ENCODE results near the gene THAP2. TPM values are rescaled to one million over a fixed set of nuclear protein-coding genes. Genes with fewer than 3 reads are reported as not detected.

The THAP2 gene
- total and polyA plus RNA-seq, 7 experiments from 2014 or later = 4.9 to 21.7 (median 14.0) TPM

DNA sequence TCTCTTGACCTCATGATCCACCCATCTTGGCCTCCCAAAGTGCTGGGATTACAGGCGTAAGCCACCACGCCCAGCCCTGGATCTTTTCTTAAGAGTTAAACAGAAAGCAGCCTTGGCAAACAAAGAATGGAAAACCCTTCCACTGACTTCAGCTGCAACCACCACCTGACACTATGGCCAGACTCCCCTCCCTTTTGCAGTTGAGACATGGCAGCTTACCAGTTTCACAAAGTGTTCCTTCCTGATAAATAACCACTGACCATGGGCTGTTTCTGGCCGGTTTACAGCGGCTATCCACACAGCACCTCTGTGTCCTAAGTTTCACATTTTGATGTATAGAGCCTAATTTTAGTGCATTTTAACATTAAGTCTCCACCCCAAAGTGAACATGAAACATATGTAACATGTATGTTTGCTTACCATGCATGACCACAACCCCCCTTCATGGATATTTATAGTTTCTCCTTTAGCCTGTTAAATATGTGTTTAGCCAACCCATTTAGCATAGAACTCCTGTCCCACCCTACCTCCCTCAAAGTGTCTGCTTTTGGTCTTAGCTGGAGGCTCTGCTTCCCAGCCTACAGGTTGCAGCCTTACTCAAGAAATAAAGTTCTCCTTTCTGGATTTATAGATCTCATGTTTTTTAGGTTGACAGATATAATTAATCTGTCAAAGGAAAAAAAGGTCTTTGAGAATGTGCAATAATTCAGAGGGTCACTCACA lies 57.8 kb downstream of the THAP2 start:
- Mint-ChIP-seq H3K27ac (no peak overlapping the region), H3K4me1 (no peaks in the 10 kb centered on the region), H3K36me3 (no peaks in the 10 kb centered on the region), H3K4me3 (no peak overlapping the region), H3K27me3 (peaks cover 0 to 19% (median 7%) of the 10 kb centered on the region in 5 donors), H3K9me3 (peaks cover 0 to 6% (median 0%) of the 10 kb centered on the region in 11 donors)
- no peak for DNase-seq
- no peaks in the 10 kb centered on the region for H3K4me1 ChIP-seq (ENCODE audit: control insufficient read depth in 2 of 2, insufficient read depth in 2 of 2, low read length in 2 of 2)
- H3K36me3 ChIP-seq (ENCODE audit: control insufficient read depth in 2 of 3, insufficient read depth in 3 of 3, low read length in 3 of 3) = no peaks in the 10 kb centered on the region
- H3K27me3 ChIP-seq (ENCODE audit: control insufficient read depth in 2 of 2, insufficient read depth in 2 of 2, low read length in 2 of 2) = no peaks in the 10 kb centered on the region
- H3K27ac ChIP-seq (ENCODE audit: low read depth, low read length) = no peak overlapping the region
- intact Hi-C loops (cut with micrococcal nuclease) = no loop called here
- H3K9me3 ChIP-seq (ENCODE audit: control insufficient read depth in 2 of 3, low read length in 3 of 3) = no peaks in the 10 kb centered on the region
- ChIA-PET CTCF (interaction anchor here (0.9 kb wide), 1 partner anchor 25 kb away, joined by 4 read pairs; no protein-coding TSS in a partner anchor), POLR2A (no interaction called here)
- H3K4me3 ChIP-seq (ENCODE audit: low read length) = no peak overlapping the region
- no peak for ATAC-seq

DNA sequence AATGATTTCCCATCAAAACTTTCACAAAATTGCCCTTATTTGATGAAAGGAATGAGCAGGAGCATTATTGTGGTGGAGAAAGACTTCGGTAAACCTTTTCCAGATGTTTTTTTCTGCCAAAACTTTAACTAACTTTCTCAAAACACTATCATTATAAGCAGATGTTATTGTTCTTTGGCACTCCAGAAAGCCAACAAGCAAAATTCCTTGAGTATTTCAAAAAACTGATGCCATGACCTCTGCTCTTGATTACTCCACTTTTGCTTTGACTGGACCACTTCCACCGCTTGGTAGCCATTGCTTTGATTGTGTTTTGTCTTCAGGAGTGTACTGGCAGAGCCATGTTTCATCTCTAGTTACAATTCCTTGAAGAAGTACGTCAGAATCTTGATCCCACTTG lies 60.9 kb downstream of the THAP2 start:
- no peaks in the 10 kb centered on the region for H3K36me3 Mint-ChIP-seq
- Histone ChIP-seq H3K27me3 (ENCODE audit: control insufficient read depth in 2 of 2, insufficient read depth in 2 of 2, low read length in 2 of 2) (no peaks in the 10 kb centered on the region), H3K27ac (ENCODE audit: low read depth, low read length) (no peak overlapping the region), H3K4me3 (ENCODE audit: low read length) (no peak overlapping the region), H3K36me3 (ENCODE audit: control insufficient read depth in 2 of 3, insufficient read depth in 3 of 3, low read length in 3 of 3) (no peaks in the 10 kb centered on the region), H3K9me3 (ENCODE audit: control insufficient read depth in 2 of 3, low read length in 3 of 3) (no peaks in the 10 kb centered on the region), H3K4me1 (ENCODE audit: control insufficient read depth in 2 of 2, insufficient read depth in 2 of 2, low read length in 2 of 2) (no peaks in the 10 kb centered on the region)
- peaks cover 0 to 10% (median 6%) of the 10 kb centered on the region in 5 donors for H3K27me3 Mint-ChIP-seq
- H3K9me3 Mint-ChIP-seq = no peaks in the 10 kb centered on the region
- intact Hi-C loops (cut with micrococcal nuclease) = no loop called here
- ATAC-seq (no peak), DNase-seq (no peak)
- H3K4me1 Mint-ChIP-seq = no peaks in the 10 kb centered on the region
- ChIA-PET CTCF (no interaction called here), POLR2A (interaction anchor here (0.6 kb wide), 1 partner anchor 125 kb away, joined by 6 read pairs; no protein-coding TSS in a partner anchor)
- H3K27ac Mint-ChIP-seq = no peak overlapping the region
- no peak overlapping the region for H3K4me3 Mint-ChIP-seq

DNA sequence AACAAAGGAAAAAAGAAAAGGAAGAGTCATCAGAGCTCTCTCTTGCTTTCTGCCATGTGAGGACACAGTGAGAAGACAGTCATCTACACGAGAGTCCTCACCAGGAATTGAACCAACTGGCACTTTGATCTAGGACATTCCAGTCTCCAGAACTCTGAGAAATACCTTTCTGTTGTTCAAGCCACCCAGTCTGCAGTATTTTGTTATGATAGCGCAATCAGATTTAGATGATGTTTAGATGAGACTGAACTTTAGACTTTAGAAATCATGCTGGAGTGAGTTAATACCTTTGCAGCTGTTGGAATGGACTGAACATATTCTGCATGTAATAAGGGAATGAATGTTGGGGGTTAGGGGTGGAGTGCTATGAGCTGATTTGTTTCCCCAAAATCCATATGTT lies 62.4 kb downstream of the THAP2 start:
- Histone ChIP-seq H3K4me3 (ENCODE audit: low read length) (no peak overlapping the region), H3K27me3 (ENCODE audit: control insufficient read depth in 2 of 2, insufficient read depth in 2 of 2, low read length in 2 of 2) (no peaks in the 10 kb centered on the region), H3K27ac (ENCODE audit: low read depth, low read length) (no peak overlapping the region), H3K36me3 (ENCODE audit: control insufficient read depth in 2 of 3, insufficient read depth in 3 of 3, low read length in 3 of 3) (no peaks in the 10 kb centered on the region), H3K4me1 (ENCODE audit: control insufficient read depth in 2 of 2, insufficient read depth in 2 of 2, low read length in 2 of 2) (no peaks in the 10 kb centered on the region), H3K9me3 (ENCODE audit: control insufficient read depth in 2 of 3, low read length in 3 of 3) (no peaks in the 10 kb centered on the region)
- Mint-ChIP-seq H3K4me3 (no peak overlapping the region), H3K9me3 (no peaks in the 10 kb centered on the region), H3K27me3 (peaks cover 0 to 10% (median 5%) of the 10 kb centered on the region in 5 donors), H3K27ac (no peak overlapping the region), H3K4me1 (no peaks in the 10 kb centered on the region), H3K36me3 (no peaks in the 10 kb centered on the region)
- ATAC-seq (no peak), DNase-seq (no peak)
- ChIA-PET POLR2A (no interaction called here), CTCF (no interaction called here)
- intact Hi-C loops (cut with micrococcal nuclease) = no loop called here

DNA sequence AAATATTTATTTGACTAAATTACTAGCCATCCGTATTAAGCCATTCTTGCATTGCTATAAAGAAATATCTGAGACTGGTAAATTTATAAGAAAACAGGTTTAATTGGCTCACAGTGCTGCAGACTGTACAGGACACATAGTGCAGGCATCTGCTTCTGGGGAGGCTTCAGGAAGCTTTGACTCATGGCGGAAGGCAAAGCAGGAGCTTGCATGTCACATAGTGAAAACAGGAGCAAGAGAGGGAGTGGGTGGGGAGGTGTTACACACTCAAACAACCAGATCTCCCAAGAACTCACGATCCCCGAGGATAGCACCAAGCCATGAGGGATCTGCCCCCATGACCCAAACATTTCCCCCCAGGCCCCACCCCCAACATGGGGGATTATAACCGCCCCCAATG lies 63.9 kb downstream of the THAP2 start:
- POLR2A ChIA-PET = no interaction called here
- CTCF ChIA-PET = no interaction called here
- Histone ChIP-seq H3K4me1 (ENCODE audit: control insufficient read depth in 2 of 2, insufficient read depth in 2 of 2, low read length in 2 of 2) (no peaks in the 10 kb centered on the region), H3K36me3 (ENCODE audit: control insufficient read depth in 2 of 3, insufficient read depth in 3 of 3, low read length in 3 of 3) (no peaks in the 10 kb centered on the region), H3K27ac (ENCODE audit: low read depth, low read length) (no peak overlapping the region), H3K27me3 (ENCODE audit: control insufficient read depth in 2 of 2, insufficient read depth in 2 of 2, low read length in 2 of 2) (no peaks in the 10 kb centered on the region), H3K9me3 (ENCODE audit: control insufficient read depth in 2 of 3, low read length in 3 of 3) (no peaks in the 10 kb centered on the region), H3K4me3 (ENCODE audit: low read length) (no peak overlapping the region)
- intact Hi-C loops (cut with micrococcal nuclease) = no loop called here
- no peak for ATAC-seq
- H3K9me3 Mint-ChIP-seq = no peaks in the 10 kb centered on the region
- H3K36me3 Mint-ChIP-seq = no peaks in the 10 kb centered on the region
- no peaks in the 10 kb centered on the region for H3K4me1 Mint-ChIP-seq
- no peak overlapping the region for H3K27ac Mint-ChIP-seq
- H3K27me3 Mint-ChIP-seq = peaks cover 0 to 10% (median 5%) of the 10 kb centered on the region in 5 donors
- no peak for DNase-seq
- no peak overlapping the region for H3K4me3 Mint-ChIP-seq

Other genes starting within 250 kb of the THAP2 start
- gene LGR5, start 224.5 kb upstream of the THAP2 start, total RNA-seq = not detected
- not detected for gene LGR5, start 224.5 kb upstream of the THAP2 start, polyA plus RNA-seq
- 100 to 1,000 TPM in 4 of 5 experiments, 10 to 100 TPM in 1; 74.6 to 147 (median 133) TPM for gene ZFC3H1, start 453 bp upstream of the THAP2 start, total RNA-seq
- gene ZFC3H1, start 453 bp upstream of the THAP2 start, polyA plus RNA-seq = 10 to 100 TPM; 26.3 to 29.8 TPM
- 10 to 100 TPM; 13.9 to 17.7 (median 14.7) TPM for gene TMEM19, start 21.8 kb downstream of the THAP2 start, total RNA-seq
- gene TMEM19, start 21.8 kb downstream of the THAP2 start, polyA plus RNA-seq = 10 to 100 TPM; 25.3 to 43.0 TPM
- gene RAB21, start 90.6 kb downstream of the THAP2 start, total RNA-seq = 10 to 100 TPM; 53.6 to 81.7 (median 73.7) TPM
- 10 to 100 TPM; 21.8 to 29.0 TPM for gene RAB21, start 90.6 kb downstream of the THAP2 start, polyA plus RNA-seq
- 100 to 1,000 TPM in 2 of 5 experiments, 10 to 100 TPM in 3; 55.8 to 111 (median 86.4) TPM for gene TBC1D15, start 175.5 kb downstream of the THAP2 start, total RNA-seq
- 10 to 100 TPM; 55.0 to 61.5 TPM for gene TBC1D15, start 175.5 kb downstream of the THAP2 start, polyA plus RNA-seq

Measured in naive thymus-derived CD4-positive, alpha-beta T cell (primary cell).